Transverse colon (tissue), 4 donors: ENCODE results near the gene CDK5RAP2. TPM values are rescaled to one million over a fixed set of nuclear protein-coding genes. Genes with fewer than 3 reads are reported as not detected.

ENCODE experiments used
- DNase-seq: peaks from one replicate; pipeline ENCODE4 v3.0.0-alpha.2; 2019
- H3K27ac ChIP-seq, 4 donors: fragments of 200-600 bp; sonication (generic); 2 replicates each; pipeline ENCODE4 v1.5.1; 2016 to 2018; ENCODE audit warnings: inconsistent platforms in 4 of 4
- H3K27me3 ChIP-seq: fragments of 200-600 bp; sonication (generic); 2 replicates; pipeline ENCODE4 v1.5.1; 2017; ENCODE audit warnings: inconsistent platforms
- H3K36me3 ChIP-seq, 4 donors: fragments of 200-600 bp; sonication (generic); 2 replicates each; pipeline ENCODE4 v1.5.1; 2017 to 2019; ENCODE audit warnings: inconsistent platforms in 4 of 4
- H3K4me1 ChIP-seq, 4 donors: fragments of 200-600 bp; sonication (generic); 2 replicates each; pipeline ENCODE4 v1.5.1; 2017 to 2020; ENCODE audit warnings: inconsistent platforms in 4 of 4
- H3K4me3 ChIP-seq, 4 donors: fragments of 200-600 bp; sonication (generic); 1 replicate in 1 of 4; 2 replicates in 3 of 4; pipeline versions ENCODE4 v1.5.1 to v1.6.1; 2017 to 2019; ENCODE audit warnings: inconsistent platforms in 4 of 4
- H3K9me3 ChIP-seq, 2 donors: fragments of 200-600 bp; sonication (generic); 2 replicates each; pipeline ENCODE4 v1.5.1; 2017 to 2019; ENCODE audit warnings: inconsistent platforms in 2 of 2
- EP300 ChIP-seq: sonication (generic); formaldehyde crosslinking; IDR thresholded peaks from one replicate; pipeline ENCODE4 v1.6.1; 2017; ENCODE audit warnings: antibody characterized with exemption, low read depth
- POLR2A ChIP-seq: fragments of 450-650 bp; IDR thresholded peaks from one replicate; pipeline ENCODE4 v1.6.1; 2016; ENCODE audit warnings: antibody characterized with exemption, mild to moderate bottlenecking, moderate library complexity
- POLR2AphosphoS5 ChIP-seq, 3 donors: sonication (generic); formaldehyde crosslinking; IDR thresholded peaks; one replicate each; pipeline ENCODE4 v1.6.1; 2016; ENCODE audit warnings: antibody characterized with exemption in 3 of 3
- WGBS, 2 donors: methylation state at CpG; one replicate each; pipeline ENCODE4 v1.1.5; 2018; ENCODE audit warnings: low coverage in 1 of 2; 5-methylcytosine and 5-hydroxymethylcytosine counted together
- in situ Hi-C, 4 donors: fragments of 200-750 bp; cut with MboI; loops; one replicate each; pipeline versions ENCODE4 v1.15.0 to v1.15.1; 2017; ENCODE audit warnings: low sequenced_read_pairs in 3 of 4, low pct_ligation_motif_present in 1 of 4, low pct_unique_long_range_greater_than_20kb in 1 of 4
- intact Hi-C: fragments of 100-400 bp; cut with DNase I; formaldehyde crosslinking; loops from one replicate; pipeline ENCODE4 v1.15.1; 2023; ENCODE audit warnings: low total_unique reads
- total RNA-seq, 4 donors: library from RNA; depleted of rRNA; stranded (reverse); fragments of >200 nt; gene quantifications; one replicate each; pipeline ENCODE4 v1.1.0, GENCODE V29; 2016
- TF ChIP-seq, protein P1 (sequence below), 5 experiments: fragments of 200-600 bp in 3 of 5; fragments of 450-650 bp in 2 of 5; sonication (generic) in 3 of 5; IDR thresholded peaks; 1 replicate in 2 of 5; 2 replicates in 3 of 5; pipeline ENCODE4 v1.5.1; 2016 to 2017; ENCODE audit warnings: antibody characterized with exemption in 5 of 5, inconsistent platforms in 3 of 5, mild to moderate bottlenecking in 2 of 5, moderate library complexity in 1 of 5

CDK5RAP2 gene
- total RNA-seq, 4 donors from 2014 or later, result 23.6 to 154 (median 28.0) TPM

DNA sequence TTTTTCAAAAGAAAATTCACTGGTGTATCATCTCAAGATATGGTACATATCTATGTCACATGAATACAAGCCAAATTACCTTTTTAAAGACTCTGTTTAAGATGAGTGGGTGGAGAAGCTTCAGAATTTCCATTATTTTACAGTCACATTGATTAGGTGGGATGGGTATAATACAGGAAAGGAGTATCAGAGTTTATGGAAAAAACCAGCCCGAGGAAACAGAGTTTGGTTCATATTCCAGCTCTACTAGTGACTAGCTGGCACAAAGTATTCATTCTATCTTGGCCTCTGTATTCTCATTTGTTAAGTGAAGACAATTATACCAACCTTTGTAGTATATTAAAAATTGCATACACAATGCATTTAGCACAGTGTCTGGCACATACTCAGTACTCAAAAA lies 46.5 kb upstream of the CDK5RAP2 start:
- Histone ChIP-seq H3K36me3 (no peaks in the 10 kb centered on the region), H3K27ac (no peak overlapping the region), H3K9me3 (no peaks in the 10 kb centered on the region), H3K4me1 (peaks cover 0 to 6% (median 0%) of the 10 kb centered on the region in 4 donors), H3K27me3 (no peaks in the 10 kb centered on the region), H3K4me3 (no peak overlapping the region)
- no peak for DNase-seq
- intact Hi-C loops (no loop called here), in situ Hi-C loops (no loop called here)
- 43 to 60% methylated on average over 1 of the region's 1 CpG for WGBS, 2 donors
- TF ChIP-seq EP300, result no peak
- no peak for TF ChIP-seq POLR2A
- no peak for TF ChIP-seq POLR2AphosphoS5 (IDR thresholded peaks at IDR 0.05)
- TF ChIP-seq, protein P1, sequence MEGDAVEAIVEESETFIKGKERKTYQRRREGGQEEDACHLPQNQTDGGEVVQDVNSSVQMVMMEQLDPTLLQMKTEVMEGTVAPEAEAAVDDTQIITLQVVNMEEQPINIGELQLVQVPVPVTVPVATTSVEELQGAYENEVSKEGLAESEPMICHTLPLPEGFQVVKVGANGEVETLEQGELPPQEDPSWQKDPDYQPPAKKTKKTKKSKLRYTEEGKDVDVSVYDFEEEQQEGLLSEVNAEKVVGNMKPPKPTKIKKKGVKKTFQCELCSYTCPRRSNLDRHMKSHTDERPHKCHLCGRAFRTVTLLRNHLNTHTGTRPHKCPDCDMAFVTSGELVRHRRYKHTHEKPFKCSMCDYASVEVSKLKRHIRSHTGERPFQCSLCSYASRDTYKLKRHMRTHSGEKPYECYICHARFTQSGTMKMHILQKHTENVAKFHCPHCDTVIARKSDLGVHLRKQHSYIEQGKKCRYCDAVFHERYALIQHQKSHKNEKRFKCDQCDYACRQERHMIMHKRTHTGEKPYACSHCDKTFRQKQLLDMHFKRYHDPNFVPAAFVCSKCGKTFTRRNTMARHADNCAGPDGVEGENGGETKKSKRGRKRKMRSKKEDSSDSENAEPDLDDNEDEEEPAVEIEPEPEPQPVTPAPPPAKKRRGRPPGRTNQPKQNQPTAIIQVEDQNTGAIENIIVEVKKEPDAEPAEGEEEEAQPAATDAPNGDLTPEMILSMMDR (IDR thresholded peaks at IDR 0.05), result no peak

DNA sequence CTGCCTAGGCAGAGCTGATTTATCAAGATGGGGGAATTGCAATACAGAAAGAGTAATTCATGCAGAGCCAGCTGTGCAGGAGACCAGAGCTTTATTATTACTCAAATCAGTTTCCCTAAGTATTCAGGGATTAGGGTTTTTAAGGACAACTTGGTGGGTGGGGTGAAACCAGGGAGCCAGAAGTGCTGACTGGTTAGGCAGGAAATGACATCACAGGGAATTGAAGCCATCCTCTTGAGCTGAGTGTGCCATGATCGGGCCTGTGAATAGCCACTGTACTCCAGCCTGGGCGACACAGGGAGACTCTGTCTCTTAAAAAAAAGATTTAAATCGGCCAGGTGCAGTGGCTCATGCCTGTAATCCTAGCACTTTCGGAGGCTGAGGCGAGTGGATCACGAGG lies 45.3 kb upstream of the CDK5RAP2 start:
- in situ Hi-C loops (no loop called here), intact Hi-C loops (no loop called here)
- H3K4me3 ChIP-seq, result no peak overlapping the region
- no peaks in the 10 kb centered on the region for H3K36me3 ChIP-seq
- DNase-seq, result no peak
- no peaks in the 10 kb centered on the region for H3K9me3 ChIP-seq
- no peak for TF ChIP-seq POLR2AphosphoS5 (IDR thresholded peaks at IDR 0.05)
- no peak for TF ChIP-seq EP300
- TF ChIP-seq, protein P1 (IDR thresholded peaks at IDR 0.05), result no peak
- TF ChIP-seq POLR2A, result no peak
- no peak overlapping the region for H3K27ac ChIP-seq
- H3K27me3 ChIP-seq, result no peaks in the 10 kb centered on the region
- 90 to 91% methylated on average over 2 to 6 of the region's 6 CpGs for WGBS, 2 donors
- H3K4me1 ChIP-seq, result peaks cover 0 to 6% (median 0%) of the 10 kb centered on the region in 4 donors

DNA sequence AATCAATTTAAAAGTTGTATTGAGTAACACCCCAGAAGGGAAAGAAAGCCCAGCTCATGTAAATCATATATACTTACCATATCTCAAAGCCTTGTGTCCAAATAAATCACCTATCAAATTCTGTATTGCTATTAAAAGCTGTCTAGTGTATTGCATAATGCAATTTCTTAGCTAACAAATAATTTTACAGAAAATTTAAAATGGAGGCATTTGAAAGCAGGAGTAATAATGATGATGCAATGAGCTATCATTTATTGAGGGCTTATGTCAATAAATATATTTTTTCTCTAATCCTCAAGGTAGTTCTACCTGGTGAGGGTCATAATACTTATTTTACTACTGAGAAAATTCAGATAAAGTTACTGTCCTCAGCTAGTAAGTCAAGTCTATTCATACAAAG lies 42.8 kb upstream of the CDK5RAP2 start:
- Histone ChIP-seq H3K27ac (no peak overlapping the region), H3K4me3 (no peak overlapping the region), H3K9me3 (no peaks in the 10 kb centered on the region), H3K4me1 (peaks cover 0 to 9% (median 0%) of the 10 kb centered on the region in 4 donors), H3K36me3 (no peaks in the 10 kb centered on the region), H3K27me3 (no peaks in the 10 kb centered on the region)
- TF ChIP-seq POLR2A (no peak), POLR2AphosphoS5 (IDR thresholded peaks at IDR 0.05) (no peak), EP300 (no peak)
- TF ChIP-seq, protein P1 (IDR thresholded peaks at IDR 0.05), result no peak
- in situ Hi-C loops (no loop called here), intact Hi-C loops (no loop called here)
- no peak for DNase-seq

DNA sequence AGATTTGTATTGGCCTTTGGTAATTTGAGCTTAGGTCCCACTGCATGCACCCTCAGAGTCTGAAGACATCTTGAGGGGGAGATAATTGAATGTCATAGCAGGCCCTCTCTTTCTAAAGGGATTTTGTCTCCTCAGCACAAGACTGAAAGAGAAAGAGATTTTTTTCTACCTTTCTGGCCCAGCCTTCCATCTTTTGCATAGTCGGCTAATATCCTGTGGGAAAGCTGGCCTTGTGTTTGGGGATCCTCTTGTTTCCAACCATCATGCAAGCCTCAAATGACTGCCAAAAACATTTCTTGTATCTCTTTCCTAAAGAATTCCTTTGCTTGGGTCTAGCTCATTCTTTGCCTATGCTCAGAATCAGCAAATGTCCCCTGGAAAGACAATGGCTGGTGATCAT lies 42.0 kb upstream of the CDK5RAP2 start:
- no peak for TF ChIP-seq POLR2AphosphoS5 (IDR thresholded peaks at IDR 0.05)
- no peak for TF ChIP-seq EP300
- no peak for TF ChIP-seq POLR2A
- TF ChIP-seq, protein P1 (IDR thresholded peaks at IDR 0.05), result no peak

More for the DNA sequence above, 42.0 kb upstream of the CDK5RAP2 start:
- Histone ChIP-seq H3K36me3 (no peaks in the 10 kb centered on the region), H3K27me3 (no peaks in the 10 kb centered on the region), H3K27ac (no peak overlapping the region), H3K4me1 (peaks cover 0 to 7% (median 0%) of the 10 kb centered on the region in 4 donors), H3K9me3 (no peaks in the 10 kb centered on the region), H3K4me3 (no peak overlapping the region)
- in situ Hi-C loops, result no loop called here
- intact Hi-C loops, result no loop called here
- no peak for DNase-seq
- 100% methylated on average over 1 of the region's 1 CpG; no CpG with 5 or more reads in 1 of the 2 donors for WGBS, 2 donors
